A549 (cell line): Measurements from ENCODE around the gene RANBP9. TPM values are rescaled to one million over a fixed set of nuclear protein-coding genes. Genes with fewer than 3 reads are reported as not detected.

Experiments used
- ATAC-seq, 2 experiments: fragments of 200-7000 bp in 1 of 2; fragments of >200 bp in 1 of 2; cut with Nextera tagmentation in 1 of 2; cut with Tn5 transposase in 1 of 2; 3 replicates each; pipeline versions ENCODE4 v1.8.0 to v1.9.1; 2018 to 2020; ENCODE audit warnings: mild to moderate bottlenecking in 1 of 2, moderate library complexity in 1 of 2
- CTCF ChIA-PET: fragments of 300-600 bp; sonication (Branson Sonifier 250); formaldehyde crosslinking; extraction: SDS; loops from one replicate; lab custom pipeline; 2021; ENCODE audit warnings: antibody characterized with exemption, inconsistent platforms; lab: Yijun Ruan, JAX
- POLR2A ChIA-PET: fragments of 350-600 bp; formaldehyde crosslinking; extraction: SDS; loops from one replicate; lab custom pipeline; 2021; ENCODE audit warnings: antibody characterized with exemption, inconsistent platforms; lab: Yijun Ruan, JAX
- DNase-seq, 2 experiments: peaks; one replicate each; pipeline versions ENCODE4 v3.0.0 to v3.0.0-alpha.2; 2011 to 2016; ENCODE audit warnings: low read depth in 1 of 2, low spot score in 1 of 2
- FAIRE-seq: peaks from 2 replicates; lab custom pipeline; 2011; peaks lifted over from hg19 to GRCh38; lab: Jason Lieb, UNC
- H3K27ac ChIP-seq, 2 experiments: fragments of >200 bp; sonication (Bioruptor Twin); formaldehyde crosslinking; 3 replicates each; pipeline ENCODE4 v1.5.1; 2016 to 2017
- H3K4me1 ChIP-seq: fragments of >200 bp; sonication (Bioruptor Twin); formaldehyde crosslinking; 3 replicates; pipeline ENCODE4 v1.6.1; 2016
- H3K4me2 ChIP-seq: fragments of >200 bp; sonication (Bioruptor Twin); formaldehyde crosslinking; 3 replicates; pipeline ENCODE4 v1.6.1; 2016
- H3K4me3 ChIP-seq: fragments of >200 bp; sonication (Bioruptor Twin); formaldehyde crosslinking; 3 replicates; pipeline ENCODE4 v1.5.1; 2016
- H3K9me3 ChIP-seq: fragments of >200 bp; sonication (Bioruptor Twin); formaldehyde crosslinking; 3 replicates; pipeline ENCODE4 v1.6.1; 2016
- BCL3 ChIP-seq: fragments of >200 bp; sonication (Bioruptor Twin); formaldehyde crosslinking; IDR thresholded peaks from 3 replicates; pipeline ENCODE4 v1.6.1; 2016
- BHLHE40 ChIP-seq: IDR thresholded peaks from 2 replicates; pipeline ENCODE4 v1.6.1; 2012; ENCODE audit warnings: low read depth, low read length, inconsistent platforms
- CBX2 ChIP-seq: fragments of 200-600 bp; sonication (generic); IDR thresholded peaks from 2 replicates; pipeline ENCODE4 v1.6.1; 2016; ENCODE audit warnings: low read depth, mild to moderate bottlenecking, borderline replicate concordance
- CHD2 ChIP-seq: fragments of 150-350 bp; IDR thresholded peaks from 2 replicates; pipeline ENCODE4 v1.6.1; 2014; ENCODE audit warnings: low read length; ENCODE audit not compliant: partially characterized antibody
- CHD4 ChIP-seq: fragments of 200-600 bp; sonication (generic); IDR thresholded peaks from 2 replicates; pipeline ENCODE4 v1.6.1; 2016; ENCODE audit warnings: antibody characterized with exemption, mild to moderate bottlenecking, borderline replicate concordance
- CTCF ChIP-seq: fragments of >200 bp; sonication (Bioruptor Twin); formaldehyde crosslinking; IDR thresholded peaks from 3 replicates; pipeline ENCODE4 v1.5.1; 2016
- EHF ChIP-seq: fragments of 250-450 bp; sonication (Bioruptor Pico); IDR thresholded peaks from 2 replicates; pipeline ENCODE4 v1.5.0; 2020; ENCODE audit warnings: mild to moderate bottlenecking
- EHMT2 ChIP-seq: fragments of 200-600 bp; sonication (generic); IDR thresholded peaks from 2 replicates; pipeline ENCODE4 v1.6.1; 2016; ENCODE audit warnings: antibody characterized with exemption, low read depth, mild to moderate bottlenecking, moderate library complexity
- HOXB13 ChIP-seq: fragments of 250-450 bp; sonication (Bioruptor Pico); IDR thresholded peaks from 2 replicates; pipeline ENCODE4 v1.5.0; 2020; ENCODE audit warnings: low read depth, mild to moderate bottlenecking, moderate library complexity
- HOXB5 ChIP-seq: fragments of 250-450 bp; sonication (Bioruptor Pico); IDR thresholded peaks from 2 replicates; pipeline ENCODE4 v1.5.0; 2020; ENCODE audit warnings: mild to moderate bottlenecking, moderate library complexity
- NR3C1 ChIP-seq: fragments of >200 bp; sonication (Bioruptor Twin); formaldehyde crosslinking; IDR thresholded peaks from 3 replicates; pipeline ENCODE4 v1.6.1; 2017
- POLR2A ChIP-seq: IDR thresholded peaks from 2 replicates; pipeline ENCODE4 v1.6.1; 2012; ENCODE audit warnings: mild to moderate bottlenecking, low read length
- REST ChIP-seq: fragments of 200-600 bp; sonication (generic); IDR thresholded peaks from 2 replicates; pipeline ENCODE4 v1.6.1; 2016; ENCODE audit warnings: antibody characterized with exemption, mild to moderate bottlenecking, moderate library complexity
- SMC3 ChIP-seq: fragments of >200 bp; sonication (Bioruptor Twin); formaldehyde crosslinking; IDR thresholded peaks from 3 replicates; pipeline ENCODE4 v1.6.1; 2018; ENCODE audit warnings: inconsistent platforms
- TFCP2L1 ChIP-seq: fragments of 250-450 bp; sonication (Bioruptor Pico); IDR thresholded peaks from 2 replicates; pipeline ENCODE4 v1.5.0; 2021; ENCODE audit warnings: mild to moderate bottlenecking
- TP53 ChIP-seq: fragments of 250-450 bp; sonication (Bioruptor Pico); IDR thresholded peaks from 2 replicates; pipeline ENCODE4 v1.5.0; 2021; ENCODE audit warnings: mild to moderate bottlenecking, moderate library complexity
- USF2 ChIP-seq: fragments of 450-650 bp; IDR thresholded peaks from 2 replicates; pipeline ENCODE4 v1.6.1; 2014; ENCODE audit warnings: antibody characterized with exemption
- ZFP36 ChIP-seq: fragments of 450-650 bp; IDR thresholded peaks from 2 replicates; pipeline ENCODE4 v1.6.1; 2014; ENCODE audit warnings: borderline replicate concordance; ENCODE audit not compliant: partially characterized antibody
- ZSCAN20 ChIP-seq: fragments of 250-450 bp; sonication (Bioruptor Pico); IDR thresholded peaks from 2 replicates; pipeline ENCODE4 v1.8.0; 2022; ENCODE audit warnings: mild to moderate bottlenecking, moderate library complexity
- WGBS: methylation state at CpG from one replicate; pipeline ENCODE4 v1.1.6; 2017; ENCODE audit errors: missing lambda C conversion rate; 5-methylcytosine and 5-hydroxymethylcytosine counted together
- polyA plus RNA-seq, 4 experiments: library from polyadenylated mRNA; depleted of rRNA in 3 of 4; stranded (reverse); fragments of >200 nt; fragmentation: RNase III in 1 of 4; extraction: RNeasy Plus Mini Kit Qiagen cat#74134 plus additional on column Dnase treatment in 1 of 4; gene quantifications; 2 replicates in 3 of 4; 3 replicates in 1 of 4; pipeline ENCODE4 v1.2.3, GENCODE V29; 2011 to 2017

Gene RANBP9
- polyA plus RNA-seq, 2 of the 4 experiments (the other 2 are of a cell fraction), result 13.7 to 15.7 TPM

- ATAC-seq (peak; percentile 56 to 83), FAIRE-seq (no peak), DNase-seq (no peak)
- ChIA-PET POLR2A (interaction anchor here (1.0 to 1.9 kb wide), 3 partner anchors 18 to 137 kb away, joined by 3 to 14 read pairs (median 3); partner anchors contain the start of genes NOL7 and SIRT5), CTCF (no interaction called here)
- H3K4me1 ChIP-seq, result peaks cover 11% of the 10 kb centered on the region; the same call in 2 of the 3 replicates
- peak overlapping the region; percentile 78 for H3K4me3 ChIP-seq
- peak overlapping the region; percentile 96 to 100 for H3K27ac ChIP-seq
- WGBS, result 0% methylated on average over 8 of the region's 62 CpGs
- peak overlapping the region; percentile 76; the same call in 2 of the 3 replicates for H3K4me2 ChIP-seq
- TF ChIP-seq BHLHE40, result no peak
- no peak for TF ChIP-seq CBX2
- TF ChIP-seq CHD2, result no peak
- no peak for TF ChIP-seq HOXB13 (CRISPR knock-in tag)
- TF ChIP-seq CHD4, result no peak
- TF ChIP-seq TFCP2L1, result no peak
- TF ChIP-seq NR3C1, result no peak
- TF ChIP-seq EHF (CRISPR knock-in tag), result no peak
- TF ChIP-seq ZFP36, result no peak
- TF ChIP-seq SMC3, result no peak
- TF ChIP-seq ZSCAN20 (CRISPR knock-in tag), result no peak
- no peak; the same call in 1 of the 3 replicates for TF ChIP-seq CTCF
- no peak for TF ChIP-seq TP53 (CRISPR knock-in tag)
- no peak for TF ChIP-seq BCL3
- TF ChIP-seq POLR2A, result no peak
- TF ChIP-seq USF2, result no peak
- no peak for TF ChIP-seq EHMT2
- TF ChIP-seq REST, result no peak
- no peak for TF ChIP-seq HOXB5 (CRISPR knock-in tag)
- no peaks in the 10 kb centered on the region for H3K9me3 ChIP-seq
Observed at GRCh38 chr6:13711324-13711732, 307 bp downstream of the RANBP9 start.
